GM20000 (cell line): Measurements from ENCODE around the gene OS9.

Source experiments
- DNase-seq: peaks from one replicate; pipeline ENCODE4 v3.0.0; 2012; ENCODE audit warnings: low spot score
- CTCF ChIP-seq: IDR thresholded peaks from 2 replicates; pipeline ENCODE4 v1.5.1; 2012; ENCODE audit warnings: mild to moderate bottlenecking, control low read depth; ENCODE audit errors: extremely low read depth, missing control alignments

The OS9 gene

GRCh38 chr12:57744194-57744776 is 50.4 kb downstream of the OS9 start:
- TF ChIP-seq CTCF: no peak
- peak; percentile 80 for DNase-seq

GRCh38 chr12:57744777-57745484 is 51.0 kb downstream of the OS9 start, which contains the start of gene TSPAN31:
Gene TSPAN31 (plus strand): TSS chr12:57745039. CDS start chr12:57745155, 116 bp downstream.
- TF ChIP-seq CTCF: no peak
- peak; percentile 93 for DNase-seq

GRCh38 chr12:57745485-57745881 is 51.6 kb downstream of the OS9 start:
- DNase-seq: no peak
- TF ChIP-seq CTCF: no peak

- no peak for TF ChIP-seq CTCF
- DNase-seq: no peak
These were observed 52.1 kb downstream of the OS9 start for GRCh38 chr12:57746025-57746424.

DNA sequence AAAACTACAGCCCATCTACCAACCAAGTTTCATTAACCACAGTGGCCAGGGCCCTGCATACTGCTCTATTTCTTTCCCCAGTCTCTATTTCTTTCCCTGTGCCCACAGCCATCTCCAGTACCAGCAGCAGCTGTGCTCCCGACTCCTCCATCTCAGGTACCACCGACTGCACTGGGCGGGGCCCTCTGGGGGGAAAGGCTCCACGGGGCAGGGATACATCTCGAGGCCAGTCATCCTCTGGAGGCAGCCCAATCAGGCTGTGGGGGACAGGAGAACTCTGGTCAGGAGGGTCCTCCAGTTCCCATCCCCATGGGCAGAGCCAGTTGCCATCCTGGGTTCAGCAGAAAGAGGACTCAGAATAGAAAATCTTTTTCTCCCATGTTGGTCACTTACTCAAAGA is 55.1 kb downstream of the OS9 start:
- TF ChIP-seq CTCF: no peak
- no peak for DNase-seq

GRCh38 chr12:57750561-57751431 is 56.9 kb downstream of the OS9 start:
- no peak for DNase-seq
- TF ChIP-seq CTCF: no peak

GRCh38 chr12:57751432-57751787 is 57.5 kb downstream of the OS9 start:
- TF ChIP-seq CTCF: no peak
- DNase-seq: no peak
